GM19455 (cell line): ENCODE measurements around the gene EFHD1.

Source experiments
- ATAC-seq: cut with Tn5 transposase; IDR thresholded peaks from one replicate; pipeline ENCODE4 v1.9.1; 2021; ENCODE audit not compliant: unreplicated experiment

EFHD1 gene, protein sequence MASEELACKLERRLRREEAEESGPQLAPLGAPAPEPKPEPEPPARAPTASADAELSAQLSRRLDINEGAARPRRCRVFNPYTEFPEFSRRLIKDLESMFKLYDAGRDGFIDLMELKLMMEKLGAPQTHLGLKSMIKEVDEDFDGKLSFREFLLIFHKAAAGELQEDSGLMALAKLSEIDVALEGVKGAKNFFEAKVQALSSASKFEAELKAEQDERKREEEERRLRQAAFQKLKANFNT

DNA sequence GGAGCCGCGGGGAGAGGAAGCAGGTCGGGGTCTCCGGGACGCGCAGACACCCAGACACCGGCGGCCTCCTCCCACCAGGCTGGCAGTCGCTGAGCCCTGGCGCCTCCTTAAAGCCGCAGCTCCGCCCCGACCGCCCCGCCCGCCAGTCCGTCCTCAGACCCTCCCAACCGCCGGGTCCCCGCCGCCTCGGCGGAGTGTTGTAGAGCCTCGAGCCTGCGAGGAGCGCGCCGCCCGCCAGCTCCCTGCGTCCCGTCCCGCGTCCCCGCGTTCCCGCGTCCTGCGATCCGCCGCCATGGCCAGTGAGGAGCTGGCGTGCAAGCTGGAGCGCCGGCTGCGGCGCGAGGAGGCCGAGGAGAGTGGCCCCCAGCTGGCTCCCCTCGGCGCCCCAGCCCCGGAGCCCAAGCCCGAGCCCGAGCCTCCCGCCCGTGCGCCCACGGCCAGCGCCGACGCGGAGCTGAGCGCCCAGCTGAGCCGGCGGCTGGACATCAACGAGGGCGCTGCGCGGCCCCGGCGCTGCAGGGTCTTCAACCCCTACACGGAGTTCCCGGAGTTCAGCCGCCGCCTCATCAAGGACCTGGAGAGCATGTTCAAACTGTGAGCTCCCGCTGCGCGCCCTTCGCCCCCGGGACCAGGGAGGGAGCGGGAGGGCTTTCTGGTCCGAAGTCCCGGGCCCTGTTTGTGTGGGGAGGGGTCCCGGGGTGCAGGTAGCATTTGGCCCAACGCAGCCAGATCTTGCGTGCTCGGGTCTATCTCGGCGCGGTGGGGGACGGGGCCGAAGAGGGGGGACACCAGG lies at the start of gene EFHD1:
Gene EFHD1, plus strand, starts transcription at position 192 of the 793 bp plus-strand sequence. Its CDS starts 101 bp downstream, at position 293.
- ATAC-seq: no peak

DNA sequence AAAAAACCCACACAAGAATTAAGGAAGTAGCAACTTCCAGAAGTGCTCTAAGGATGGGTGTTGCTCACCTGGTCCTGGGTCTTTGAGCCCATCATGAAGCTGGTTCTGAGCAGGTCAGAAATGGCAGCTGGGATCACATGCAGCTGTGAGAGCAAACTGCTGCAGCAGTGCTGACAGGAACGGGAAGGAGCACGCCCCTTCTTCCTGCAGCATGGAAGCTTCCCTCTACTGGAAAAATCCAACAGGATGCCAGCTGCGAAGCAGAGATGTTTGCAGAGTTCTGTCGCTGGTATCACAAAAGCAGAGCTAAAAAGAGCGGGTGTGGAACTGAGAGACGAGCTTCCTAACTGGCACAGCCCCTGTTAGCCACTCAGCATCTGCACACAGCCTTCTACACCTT lies 49.2 kb upstream of the EFHD1 start:
- ATAC-seq: no peak

DNA sequence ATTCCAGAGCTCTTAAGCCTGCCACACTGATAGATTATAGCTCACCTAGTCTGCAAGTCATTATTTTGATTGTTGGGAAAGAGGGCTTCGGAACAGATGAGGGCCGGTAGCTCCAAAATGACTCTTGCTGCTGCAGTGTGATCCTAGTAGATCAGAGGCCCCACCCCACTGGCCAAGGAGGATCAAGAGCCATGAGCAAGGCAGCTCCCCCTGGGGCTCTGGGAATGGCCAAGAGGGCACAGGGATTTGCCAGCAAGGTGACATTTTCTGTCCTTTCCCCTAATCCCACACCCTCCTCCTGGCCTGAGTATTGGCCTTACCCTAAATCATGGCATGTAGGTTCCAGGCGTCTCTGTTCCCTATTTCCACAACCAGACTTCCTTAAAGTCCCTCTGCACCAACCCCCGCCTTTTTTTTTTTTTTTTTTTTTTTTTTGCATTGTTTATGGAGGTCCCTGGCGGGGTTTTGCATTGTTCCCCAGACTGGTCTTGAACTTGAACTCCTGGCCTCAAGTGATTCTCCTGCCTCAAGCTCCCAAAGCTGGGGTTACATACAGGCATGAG lies 46.4 kb upstream of the EFHD1 start:
- ATAC-seq: no peak

DNA sequence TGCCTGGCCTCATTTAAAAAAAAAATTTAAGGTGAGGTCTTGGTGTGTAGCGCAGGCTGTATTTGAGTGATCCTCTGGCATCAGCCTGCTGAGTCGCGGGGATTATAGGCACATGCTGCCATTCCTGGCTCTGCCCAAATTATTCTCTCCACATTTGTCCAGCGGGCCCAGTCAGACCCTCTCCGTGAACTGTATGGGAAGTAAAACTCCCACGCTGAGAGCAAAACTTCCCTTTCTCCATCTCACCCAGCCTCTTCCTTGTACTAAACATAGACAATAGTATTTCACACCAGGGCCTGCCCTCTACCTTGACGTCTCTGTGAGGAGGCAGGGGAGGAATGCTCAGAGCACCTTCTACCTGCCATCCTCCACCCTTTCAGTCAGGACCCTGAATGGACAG lies 45.9 kb upstream of the EFHD1 start:
- ATAC-seq: no peak

DNA sequence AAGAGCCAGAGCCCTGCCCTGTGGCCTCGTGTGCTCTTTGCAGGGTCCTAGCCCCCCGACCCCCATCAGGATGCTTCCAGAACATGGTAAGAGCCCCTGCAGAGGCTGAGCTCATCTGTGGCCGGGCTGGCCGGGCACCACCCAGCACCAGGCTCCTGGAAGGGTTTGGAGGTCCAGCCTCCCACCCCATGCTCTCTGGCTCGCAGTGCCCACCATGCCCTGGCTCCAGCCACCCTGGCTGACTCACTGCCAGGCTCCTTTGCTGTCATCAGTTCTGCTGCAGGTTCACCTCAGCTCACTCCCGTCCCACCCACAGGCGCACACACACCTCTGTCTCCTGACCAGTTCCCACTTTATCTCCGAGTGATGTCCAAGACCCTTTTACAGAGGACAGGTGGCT lies 45.4 kb upstream of the EFHD1 start:
- no peak for ATAC-seq

DNA sequence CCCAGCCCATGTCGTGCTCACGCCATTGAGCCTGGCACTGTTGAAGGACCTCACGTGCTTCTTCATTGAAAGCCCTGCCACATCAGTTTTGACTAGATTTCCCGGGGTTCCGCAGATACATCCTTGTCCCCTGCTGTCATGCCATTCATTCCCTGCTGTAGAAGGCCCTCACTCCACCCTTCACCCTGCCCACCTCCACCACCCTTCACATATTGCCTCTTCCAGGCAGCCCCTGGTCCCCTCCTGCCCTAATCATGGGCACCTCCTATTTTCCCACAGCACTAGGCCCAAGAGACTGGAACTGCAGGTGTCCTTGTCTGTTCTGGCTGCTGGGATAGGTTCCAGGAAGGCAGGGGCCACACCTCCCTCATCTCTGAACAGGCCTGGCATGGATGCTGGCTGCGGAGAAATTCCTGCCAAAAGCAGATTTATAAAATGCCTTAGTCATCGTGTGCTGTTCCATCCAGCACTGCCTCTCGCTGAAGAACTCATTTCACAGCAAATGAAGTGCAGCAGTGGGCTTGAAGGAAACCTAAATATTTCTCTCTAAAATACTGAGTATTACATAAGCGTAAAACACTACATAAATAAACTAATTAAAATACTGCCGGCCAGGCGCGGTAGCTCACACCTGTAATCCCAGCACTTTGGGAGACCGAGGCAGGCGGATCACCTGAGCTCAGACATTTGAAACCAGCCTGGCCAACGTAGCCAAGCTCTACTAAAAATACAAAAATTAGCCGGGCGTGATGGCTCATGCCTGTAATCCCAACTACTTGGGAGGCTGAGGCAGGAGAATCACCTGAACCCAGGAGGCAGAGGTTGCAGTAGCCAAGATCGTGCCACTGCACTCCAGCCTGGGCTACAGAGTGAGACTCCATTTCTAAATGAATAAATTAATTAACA lies 44.5 kb upstream of the EFHD1 start:
- no peak for ATAC-seq

DNA sequence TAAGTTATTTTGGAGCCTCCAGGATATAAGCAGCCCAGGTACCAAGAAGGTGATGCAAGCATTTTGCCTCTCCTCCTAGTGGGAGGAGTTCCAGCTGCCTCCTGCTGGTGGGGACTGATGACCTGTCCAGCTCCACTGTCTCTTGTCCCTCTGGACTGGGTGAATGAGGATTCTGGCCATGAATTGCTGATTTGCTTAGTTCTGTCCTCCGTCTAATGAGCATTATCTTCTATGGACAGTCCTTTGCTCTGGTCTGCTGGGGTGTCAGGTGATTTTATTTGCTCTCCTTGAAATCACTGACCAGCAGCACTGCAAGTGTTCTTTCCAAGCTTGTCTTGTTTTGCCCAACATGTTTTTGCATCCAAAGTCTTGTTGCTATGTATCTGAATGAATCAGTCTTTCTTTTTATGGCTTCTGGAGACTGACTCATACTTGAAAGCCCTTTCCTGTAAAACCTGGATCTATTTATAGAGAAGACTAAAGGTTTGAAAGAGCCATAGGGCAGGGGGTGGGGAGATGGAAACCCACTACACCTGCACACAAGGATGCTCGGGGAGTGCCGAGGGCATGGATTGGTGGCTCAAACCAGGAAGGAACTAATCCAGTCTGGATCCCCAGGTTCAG lies 40.5 kb upstream of the EFHD1 start:
- no peak for ATAC-seq

DNA sequence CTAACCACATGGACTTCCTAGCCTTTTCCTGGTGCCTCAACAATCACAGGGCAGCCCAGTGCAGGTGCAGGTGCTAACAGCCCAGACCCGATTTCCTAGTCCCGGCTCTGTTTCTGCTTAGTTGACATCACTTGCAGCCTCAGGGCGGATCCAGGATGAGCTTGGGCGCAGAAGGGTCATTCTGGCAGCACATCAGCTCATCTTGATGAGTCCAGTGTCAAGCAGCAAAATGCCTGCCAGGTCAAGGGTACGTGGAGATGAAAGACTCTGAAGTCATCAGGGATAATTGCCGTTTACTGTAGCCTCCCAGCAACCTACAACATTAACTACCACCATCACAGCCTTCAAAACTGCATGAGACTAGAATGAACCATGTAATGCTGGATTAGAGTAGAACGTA lies 39.4 kb upstream of the EFHD1 start:
- ATAC-seq: no peak

DNA sequence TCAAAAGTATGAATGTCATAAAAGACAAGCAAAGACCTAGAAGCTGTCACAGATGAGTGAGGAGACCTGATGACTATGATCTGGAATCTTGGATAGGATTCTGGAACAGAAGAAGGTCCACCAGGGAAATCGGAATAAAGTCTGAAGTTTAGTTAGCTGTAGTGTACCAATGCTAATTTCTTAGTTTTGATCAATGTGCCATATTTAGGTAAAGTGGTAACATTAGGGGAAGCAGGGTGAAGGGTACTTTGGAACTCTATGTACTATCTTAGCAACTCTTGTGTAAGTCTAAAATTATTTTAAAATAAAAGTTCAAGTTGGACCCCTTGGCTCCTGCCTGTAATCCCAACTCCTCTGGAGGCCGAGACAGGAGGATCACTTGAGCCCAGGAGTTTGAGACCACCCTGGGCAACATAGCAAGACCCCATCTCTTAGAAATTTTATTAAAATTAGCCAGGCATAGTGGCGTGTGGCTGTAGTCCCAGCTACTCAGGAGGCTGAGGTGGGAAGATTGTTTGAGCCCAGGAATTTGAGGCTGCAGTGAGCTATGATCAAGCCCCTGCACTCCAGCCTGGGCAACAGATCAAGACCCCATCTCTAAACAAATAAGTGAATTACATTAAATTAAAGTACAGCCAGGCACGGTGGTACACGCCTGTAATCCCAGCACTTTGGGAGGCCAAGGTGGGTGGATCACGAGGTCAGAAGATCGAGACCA lies 35.9 kb upstream of the EFHD1 start:
- no peak for ATAC-seq

DNA sequence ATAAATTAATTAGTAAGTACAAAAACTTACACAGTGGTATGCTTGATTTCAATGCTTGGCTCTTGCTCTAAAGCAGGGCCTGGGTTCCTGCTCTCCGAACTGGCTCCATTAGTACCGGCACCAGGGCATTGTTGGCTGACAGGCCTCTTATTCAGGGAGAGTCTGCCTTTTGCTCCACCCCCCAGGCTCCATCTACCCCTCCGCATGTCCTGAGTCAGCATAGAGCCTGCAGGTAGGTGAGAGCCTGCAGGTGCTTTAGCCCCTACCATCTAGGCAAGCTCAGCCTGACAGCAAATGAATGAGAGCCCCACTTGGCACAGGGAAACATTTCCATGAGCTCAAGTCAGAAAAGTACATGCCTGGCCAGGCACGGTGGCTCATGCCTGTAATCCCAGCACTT lies 35.1 kb upstream of the EFHD1 start:
- ATAC-seq: no peak

DNA sequence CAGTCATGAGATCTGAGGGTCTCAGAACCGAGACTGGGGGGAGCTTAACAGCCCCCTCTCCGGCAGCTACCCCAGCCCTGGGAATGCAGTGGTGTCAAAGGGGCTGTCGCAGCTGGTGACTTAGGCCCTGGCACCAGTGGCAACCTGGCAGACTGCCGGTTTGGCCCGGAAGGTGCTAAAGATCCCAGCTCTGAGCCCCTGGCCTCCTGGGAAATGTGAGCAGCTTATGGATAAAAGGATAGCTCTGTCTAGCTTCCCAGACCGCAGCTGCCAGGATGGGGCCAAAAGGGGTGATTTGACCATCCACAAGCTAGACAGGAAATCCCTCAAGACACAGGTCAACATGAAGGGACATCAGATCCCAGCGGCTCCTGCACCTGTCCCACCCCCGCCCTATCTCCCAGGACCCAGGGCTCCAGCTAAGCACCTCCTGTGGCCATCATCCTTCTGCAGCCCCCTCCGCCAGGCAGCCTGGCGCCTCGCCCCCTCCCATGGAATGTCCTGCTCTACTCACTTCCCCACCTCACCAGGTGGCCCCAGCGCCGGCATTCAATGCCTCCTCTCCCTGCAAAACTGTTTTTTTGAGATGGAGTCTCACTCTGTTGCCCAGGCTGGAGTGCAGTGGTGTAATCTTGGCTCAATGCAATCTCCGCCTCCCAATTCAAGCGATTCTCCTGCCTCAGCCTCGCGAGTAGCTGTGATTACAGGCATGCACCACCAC lies 33.2 kb upstream of the EFHD1 start:
- ATAC-seq: no peak

DNA sequence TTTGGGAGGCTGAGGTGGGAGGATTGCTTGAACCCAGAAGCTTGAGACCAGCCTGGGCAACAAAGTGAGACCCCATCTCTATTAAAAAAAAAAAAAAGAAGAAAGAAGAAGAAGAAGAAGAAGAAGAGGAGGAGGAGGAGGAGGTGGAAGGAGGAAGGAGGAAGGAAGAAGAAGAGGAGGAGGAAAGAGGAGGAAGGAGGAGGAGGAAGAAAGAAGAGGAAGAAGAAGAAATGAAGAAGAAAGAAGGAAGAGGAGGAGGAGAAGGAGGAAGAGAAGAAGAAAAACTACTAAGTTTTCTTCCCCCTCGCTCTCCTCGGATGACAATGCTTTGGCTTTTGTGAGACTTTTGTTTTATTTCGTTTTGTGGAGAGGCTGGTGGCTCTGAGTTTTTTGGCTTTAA lies 30.1 kb upstream of the EFHD1 start:
- ATAC-seq: no peak

DNA sequence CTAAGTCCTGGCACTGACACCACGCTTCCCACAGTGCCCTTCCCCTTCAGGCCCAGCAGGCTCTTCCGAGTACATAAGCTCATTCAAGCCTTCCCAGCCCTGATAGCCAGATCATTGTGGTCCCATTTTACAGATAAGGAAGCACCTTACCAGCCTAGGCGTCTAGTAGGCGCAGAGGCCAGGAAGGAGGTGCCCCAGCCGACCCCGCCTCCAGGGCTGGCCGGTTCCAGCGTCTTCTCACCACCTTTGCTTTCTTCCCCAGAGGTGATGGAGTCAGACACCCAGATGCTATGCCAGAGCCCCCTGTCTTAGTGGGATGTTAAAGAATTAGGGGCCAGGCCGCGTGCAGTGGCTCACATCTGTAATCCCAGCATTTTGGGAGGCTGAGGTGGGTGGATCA lies 28.9 kb upstream of the EFHD1 start:
- ATAC-seq: no peak

DNA sequence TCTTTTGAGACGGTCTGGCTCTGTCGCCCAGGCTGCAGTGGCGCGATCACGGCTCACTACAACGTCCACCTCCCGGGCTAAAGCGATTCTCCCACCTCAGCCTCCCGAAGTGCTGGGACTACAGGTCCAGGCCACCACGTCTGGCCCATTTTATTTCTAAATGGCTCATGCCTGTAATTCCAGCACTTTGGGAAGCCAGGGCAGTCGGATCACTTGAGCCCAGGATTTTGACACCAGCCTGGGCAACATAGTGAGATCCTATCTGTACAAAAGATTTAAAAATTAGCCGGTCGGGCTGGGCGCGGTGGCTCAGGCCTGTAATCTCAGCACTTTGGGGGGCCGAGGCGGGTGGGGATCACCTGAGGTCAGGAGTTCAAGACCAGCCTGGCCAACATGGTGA lies 26.4 kb upstream of the EFHD1 start:
- ATAC-seq: no peak

DNA sequence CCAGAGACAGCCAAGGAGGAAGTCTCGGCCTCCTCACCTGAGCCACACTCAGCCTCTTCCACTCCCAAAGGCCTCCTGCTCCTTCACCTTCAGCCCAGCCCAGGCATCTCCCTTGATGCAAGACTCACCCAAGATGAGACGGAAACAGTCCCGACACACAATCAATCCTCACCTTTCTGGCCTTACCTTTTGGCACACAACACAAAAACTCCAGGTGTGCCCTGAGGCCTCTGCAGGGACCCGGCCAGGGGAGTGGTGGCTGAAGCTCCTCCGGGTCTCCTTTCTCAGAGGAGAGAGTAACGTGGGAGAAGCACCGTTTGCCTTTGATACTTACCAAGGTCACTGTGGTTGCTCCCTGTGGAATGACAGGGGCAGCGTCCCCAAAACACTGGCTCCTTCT lies 23.8 kb upstream of the EFHD1 start:
- ATAC-seq: no peak

DNA sequence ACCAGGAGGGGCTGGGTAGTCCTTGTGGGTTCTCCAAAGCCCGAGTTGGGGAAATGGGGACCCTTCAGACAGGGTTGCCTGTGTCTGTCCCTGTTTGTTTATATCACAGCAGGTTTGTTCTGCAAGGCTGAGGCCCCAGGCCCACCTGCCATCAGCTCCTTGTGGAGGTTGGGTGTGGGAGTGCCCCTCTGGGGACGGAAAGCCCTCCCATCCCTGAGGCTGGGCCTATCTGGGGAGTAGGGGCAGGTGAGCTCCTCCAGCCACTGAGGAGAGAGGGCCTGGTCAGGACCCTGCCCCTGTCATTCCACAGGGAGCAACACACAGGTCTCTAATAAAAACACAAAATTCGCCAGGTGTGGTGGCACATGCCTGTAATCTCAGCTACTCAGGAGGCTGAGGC lies 23.3 kb upstream of the EFHD1 start:
- no peak for ATAC-seq

DNA sequence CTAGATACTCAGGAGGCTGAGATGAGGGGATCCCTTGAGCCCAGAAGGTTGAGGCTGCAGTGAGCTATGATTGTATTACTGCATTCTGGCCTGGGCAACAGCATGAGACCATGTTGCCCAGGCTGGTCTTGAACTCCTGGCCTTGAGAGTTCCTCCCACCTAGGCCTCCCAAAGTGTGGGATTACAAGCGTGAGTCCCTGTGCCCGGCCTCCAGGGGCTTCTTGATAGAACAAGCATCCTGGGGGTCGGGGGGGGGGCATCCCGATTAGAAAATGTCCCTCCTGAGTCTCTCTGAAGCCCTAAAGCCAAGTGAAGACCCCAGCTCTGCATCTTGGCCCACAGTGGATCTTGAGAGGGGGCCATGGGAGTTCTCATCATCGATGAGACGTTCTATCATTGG lies 22.3 kb upstream of the EFHD1 start:
- ATAC-seq: no peak

DNA sequence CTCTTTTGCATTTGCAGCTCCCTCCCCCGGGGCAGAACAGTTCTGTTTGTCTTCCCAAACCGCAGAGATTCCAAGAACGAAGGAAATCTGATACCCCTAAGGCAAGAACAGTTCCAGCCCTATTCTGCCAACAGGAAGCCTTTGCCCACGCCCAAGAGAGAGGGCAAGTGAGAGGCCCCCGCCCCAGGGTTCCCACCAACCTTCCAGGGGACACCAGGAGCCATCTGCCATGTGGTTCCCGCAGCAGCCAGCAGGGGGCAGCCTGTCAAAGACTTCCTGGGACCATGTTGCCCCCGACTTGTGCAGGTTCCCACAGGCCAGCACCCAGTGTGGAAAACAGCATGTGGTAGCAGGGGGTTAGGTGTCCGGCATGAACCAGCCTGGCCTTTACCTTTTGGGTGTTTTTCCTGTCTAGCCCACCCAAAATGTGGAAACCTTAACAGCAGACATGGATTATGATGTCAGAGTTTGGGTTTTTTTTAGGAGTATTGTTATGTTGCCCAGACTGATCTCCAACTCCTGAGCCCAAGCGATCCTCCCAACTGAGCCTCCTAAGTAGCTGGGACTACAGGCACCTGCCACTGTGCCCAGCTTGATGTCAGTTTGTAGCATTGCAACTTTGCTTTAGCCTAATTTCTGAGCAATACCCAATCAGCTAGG lies 21.7 kb upstream of the EFHD1 start:
- no peak for ATAC-seq

DNA sequence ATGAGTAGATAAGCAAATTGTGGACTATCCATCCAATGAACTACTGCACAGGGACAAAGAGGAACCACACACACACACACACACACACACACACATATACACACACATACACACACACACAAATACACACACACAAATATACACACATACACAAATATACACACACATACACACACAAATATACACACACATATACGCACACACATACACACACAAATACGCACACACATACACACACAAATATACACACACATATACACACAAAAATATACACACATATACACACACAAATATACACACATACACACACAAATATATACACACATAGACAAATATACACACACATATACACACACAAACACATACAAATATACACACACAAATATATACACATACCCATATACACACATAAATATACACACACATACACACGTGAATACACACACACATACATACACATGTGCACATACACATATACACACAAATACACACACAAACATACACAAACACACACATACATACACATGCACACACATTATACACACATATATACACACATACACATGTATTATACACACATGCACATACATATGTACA lies 19.8 kb upstream of the EFHD1 start:
- no peak for ATAC-seq
